H9 (cell line): Measurements from ENCODE around the gene RPL28. TPM values are rescaled to one million over a fixed set of nuclear protein-coding genes. Genes with fewer than 3 reads are reported as not detected.

Experiments used
- DNase-seq: peaks from one replicate; pipeline ENCODE4 v3.0.0-alpha.2; 2017
- H2AFZ ChIP-seq: one replicate; pipeline ENCODE4 v1.6.1; 2013; ENCODE audit warnings: mild to moderate bottlenecking, low read length, control low read depth, moderate library complexity
- H2AK5ac ChIP-seq: 2 replicates; pipeline ENCODE4 v1.6.1; 2013; ENCODE audit warnings: low read length, control low read depth, mixed read lengths; ENCODE audit not compliant: insufficient read length
- H2BK120ac ChIP-seq: one replicate; pipeline ENCODE4 v1.6.1; 2013; ENCODE audit warnings: low read depth, mild to moderate bottlenecking, low read length, control low read depth, inconsistent platforms; ENCODE audit not compliant: poor library complexity, severe bottlenecking
- H2BK12ac ChIP-seq: 2 replicates; pipeline ENCODE4 v1.6.1; 2013; ENCODE audit warnings: low read length, control low read depth, mixed read lengths, low read depth; ENCODE audit not compliant: insufficient read length
- H2BK15ac ChIP-seq: 2 replicates; pipeline ENCODE4 v1.6.1; 2013; ENCODE audit warnings: low read depth, low read length, control low read depth
- H2BK20ac ChIP-seq: one replicate; pipeline ENCODE4 v1.6.1; 2013; ENCODE audit warnings: low read depth, mild to moderate bottlenecking, low read length, control low read depth, inconsistent platforms; ENCODE audit not compliant: poor library complexity, severe bottlenecking
- H2BK5ac ChIP-seq: 2 replicates; pipeline ENCODE4 v1.6.1; 2013; ENCODE audit warnings: low read length, control low read depth, mixed read lengths; ENCODE audit not compliant: insufficient read length
- H3K14ac ChIP-seq: 2 replicates; pipeline ENCODE4 v1.6.1; 2013; ENCODE audit warnings: low read length, control low read depth; ENCODE audit not compliant: insufficient read depth
- H3K18ac ChIP-seq: 2 replicates; pipeline ENCODE4 v1.6.1; 2013; ENCODE audit warnings: low read depth, mild to moderate bottlenecking, mixed read lengths, low read length, control low read depth; ENCODE audit not compliant: insufficient read length
- H3K23ac ChIP-seq: 2 replicates; pipeline ENCODE4 v1.6.1; 2013; ENCODE audit warnings: low read length, control low read depth, mixed read lengths, low read depth; ENCODE audit not compliant: insufficient read length
- H3K23me2 ChIP-seq: 2 replicates; pipeline ENCODE4 v1.6.1; 2013; ENCODE audit warnings: low read depth, mild to moderate bottlenecking, mixed read lengths, low read length, control low read depth; ENCODE audit not compliant: insufficient read length, poor library complexity, severe bottlenecking
- H3K27ac ChIP-seq: 2 replicates; pipeline ENCODE4 v1.5.1; 2013; ENCODE audit warnings: low read length, control low read depth, mixed read lengths, low read depth; ENCODE audit not compliant: insufficient read length
- H3K27me3 ChIP-seq: 2 replicates; pipeline ENCODE4 v1.6.1; 2013; ENCODE audit warnings: low read length, control low read depth, inconsistent platforms; ENCODE audit not compliant: insufficient read depth
- H3K4ac ChIP-seq: 2 replicates; pipeline ENCODE4 v1.6.1; 2013; ENCODE audit warnings: low read depth, mild to moderate bottlenecking, control low read depth, inconsistent platforms, low read length, moderate library complexity
- H3K4me1 ChIP-seq: 2 replicates; pipeline ENCODE4 v1.6.1; 2013; ENCODE audit warnings: low read length, control low read depth, inconsistent platforms; ENCODE audit not compliant: insufficient read depth
- H3K4me2 ChIP-seq: 2 replicates; pipeline ENCODE4 v1.6.1; 2013; ENCODE audit warnings: low read length, control low read depth, mixed read lengths; ENCODE audit not compliant: insufficient read length, insufficient read depth
- H3K56ac ChIP-seq: 2 replicates; pipeline ENCODE4 v1.6.1; 2013; ENCODE audit warnings: low read depth, mild to moderate bottlenecking, mixed read lengths, low read length, control low read depth; ENCODE audit not compliant: insufficient read length
- H3K79me1 ChIP-seq: 2 replicates; pipeline ENCODE4 v1.6.1; 2013; ENCODE audit warnings: low read depth, mild to moderate bottlenecking, moderate library complexity, low read length, control low read depth, inconsistent platforms; ENCODE audit not compliant: insufficient read depth, poor library complexity, severe bottlenecking
- H3K79me2 ChIP-seq: 2 replicates; pipeline ENCODE4 v1.6.1; 2013; ENCODE audit warnings: low read length, control low read depth, inconsistent platforms; ENCODE audit not compliant: insufficient read depth
- H3K9ac ChIP-seq: 2 replicates; pipeline ENCODE4 v1.6.1; 2013; ENCODE audit warnings: low read length, control low read depth, mixed read lengths; ENCODE audit not compliant: insufficient read length; ENCODE audit errors: extremely low read depth
- H3K9me3 ChIP-seq: one replicate; pipeline ENCODE4 v1.6.1; 2013; ENCODE audit warnings: low read depth, low read length, inconsistent platforms; ENCODE audit not compliant: control insufficient read depth
- H3T11ph ChIP-seq: one replicate; pipeline ENCODE4 v1.6.1; 2013; ENCODE audit warnings: mild to moderate bottlenecking, low read length, control low read depth, inconsistent platforms
- H4K20me1 ChIP-seq: one replicate; pipeline ENCODE4 v1.6.1; 2013; ENCODE audit not compliant: control insufficient read depth, insufficient read length, insufficient read depth
- H4K5ac ChIP-seq: 2 replicates; pipeline ENCODE4 v1.6.1; 2013; ENCODE audit warnings: low read depth, mild to moderate bottlenecking, mixed read lengths, low read length, control low read depth; ENCODE audit not compliant: insufficient read length
- H4K8ac ChIP-seq: replicated peaks from 2 replicates; pipeline ENCODE4 v1.6.1; 2013; ENCODE audit warnings: low read length, control low read depth, mixed read lengths, low read depth; ENCODE audit not compliant: insufficient read length
- H4K91ac ChIP-seq: 2 replicates; pipeline ENCODE4 v1.6.1; 2013; ENCODE audit warnings: low read depth, mild to moderate bottlenecking, moderate library complexity, mixed read lengths, low read length, control low read depth; ENCODE audit not compliant: insufficient read length
- H3K27ac Mint-ChIP-seq, 3 experiments: 2 replicates in 2 of 3; 3 replicates in 1 of 3; pipeline ENCODE4 v1.8.0; 2020 to 2021; ENCODE audit warnings: mixed read lengths in 3 of 3, mild to moderate bottlenecking in 1 of 3, moderate library complexity in 1 of 3
- H3K27me3 Mint-ChIP-seq: 2 replicates; pipeline ENCODE4 v1.8.0; 2021; ENCODE audit warnings: low read depth, mild to moderate bottlenecking, moderate library complexity, mixed read lengths
- H3K36me3 Mint-ChIP-seq, 3 experiments: 2 replicates in 2 of 3; 3 replicates in 1 of 3; pipeline ENCODE4 v1.8.0; 2020 to 2021; ENCODE audit warnings: low read depth in 3 of 3, mixed read lengths in 3 of 3; ENCODE audit not compliant: insufficient read depth in 1 of 3
- H3K4me1 Mint-ChIP-seq, 2 experiments: 2 replicates each; pipeline ENCODE4 v1.8.0; 2020; ENCODE audit warnings: mixed read lengths in 2 of 2
- H3K4me3 Mint-ChIP-seq, 2 experiments: 2 replicates in 1 of 2; 3 replicates in 1 of 2; pipeline ENCODE4 v1.8.0; 2020 to 2021; ENCODE audit warnings: mild to moderate bottlenecking in 2 of 2, mixed read lengths in 2 of 2, moderate library complexity in 1 of 2
- H3K9me3 Mint-ChIP-seq, 2 experiments: 2 replicates in 1 of 2; 3 replicates in 1 of 2; pipeline ENCODE4 v1.8.0; 2020; ENCODE audit warnings: mild to moderate bottlenecking in 2 of 2, mixed read lengths in 2 of 2, moderate library complexity in 1 of 2
- CTCF ChIP-seq: fragments of 200-600 bp; sonication (generic); conservative IDR thresholded peaks from 3 replicates; pipeline ENCODE4 v1.8.0; 2021; ENCODE audit warnings: antibody characterized with exemption, mild to moderate bottlenecking
- WGBS: extraction: QIAGEN DNeasy Blood & Tissue Kit; methylation state at CpG from one replicate; pipeline ENCODE4 v1.1.7; 2013; ENCODE audit warnings: missing lambda C conversion rate, low lambda C conversion rate, mixed read lengths; ENCODE audit not compliant: insufficient read length; ENCODE audit errors: extremely low coverage; 5-methylcytosine and 5-hydroxymethylcytosine counted together
- total RNA-seq: library from RNA; stranded (reverse); gene quantifications from 2 replicates; pipeline ENCODE4 v1.2.1, GENCODE V29; 2021

RPL28 gene
- total RNA-seq, 1 experiment from 2014 or later, result 2,076 TPM

GRCh38 chr19:55345101-55345817, 40.5 kb upstream of the RPL28 start:
- no peak overlapping the region for H2BK12ac ChIP-seq
- Mint-ChIP-seq H3K27ac (peak overlapping the region in 2 of 3 experiments; percentile 64 to 89; a peak in 5 of 7 replicates), H3K4me1 (peaks cover 37 to 62% of the 10 kb centered on the region in 2 experiments), H3K4me3 (peak overlapping the region in 1 of 2 experiments; percentile 48; a peak in 1 of 5 replicates), H3K27me3 (no peaks in the 10 kb centered on the region), H3K9me3 (no peaks in the 10 kb centered on the region), H3K36me3 (peaks cover 27 to 52% (median 50%) of the 10 kb centered on the region in 3 experiments; a peak in 6 of 7 replicates)
- H3T11ph ChIP-seq, result no peak overlapping the region
- no peak overlapping the region for H3K4me2 ChIP-seq
- no peak overlapping the region for H2BK120ac ChIP-seq
- H3K14ac ChIP-seq, result no peak overlapping the region; the same call in 1 of the 2 replicates
- TF ChIP-seq CTCF, result no peak
- no peaks in the 10 kb centered on the region for H3K79me1 ChIP-seq
- no peak overlapping the region for H4K91ac ChIP-seq
- no peak overlapping the region for H3K56ac ChIP-seq
- no peaks in the 10 kb centered on the region for H3K9me3 ChIP-seq
- H4K20me1 ChIP-seq, result no peaks in the 10 kb centered on the region
- no peak overlapping the region for H3K18ac ChIP-seq
- H2BK20ac ChIP-seq, result no peak overlapping the region
- H3K4me1 ChIP-seq, result peaks cover 2% of the 10 kb centered on the region; the same call in 1 of the 2 replicates
- no peak overlapping the region for H3K23ac ChIP-seq
- H2AK5ac ChIP-seq, result no peak overlapping the region
- DNase-seq, result no peak
- no peak overlapping the region for H2AFZ ChIP-seq
- H3K79me2 ChIP-seq, result no peaks in the 10 kb centered on the region
- no CpG with 5 or more reads among the region's 22 CpGs for WGBS
- no peak overlapping the region for H3K9ac ChIP-seq
- no peak overlapping the region for H3K27ac ChIP-seq
- peaks cover 10% of the 10 kb centered on the region for H3K23me2 ChIP-seq
- no peak overlapping the region for H2BK15ac ChIP-seq
- H4K8ac ChIP-seq, result no peak overlapping the region
- no peak overlapping the region for H2BK5ac ChIP-seq
- no peak overlapping the region for H4K5ac ChIP-seq
- H3K27me3 ChIP-seq, result no peaks in the 10 kb centered on the region
- no peak overlapping the region; the same call in 1 of the 2 replicates for H3K4ac ChIP-seq
